ENCODE results near the gene SLC11A2.

SLC11A2 gene

DNA sequence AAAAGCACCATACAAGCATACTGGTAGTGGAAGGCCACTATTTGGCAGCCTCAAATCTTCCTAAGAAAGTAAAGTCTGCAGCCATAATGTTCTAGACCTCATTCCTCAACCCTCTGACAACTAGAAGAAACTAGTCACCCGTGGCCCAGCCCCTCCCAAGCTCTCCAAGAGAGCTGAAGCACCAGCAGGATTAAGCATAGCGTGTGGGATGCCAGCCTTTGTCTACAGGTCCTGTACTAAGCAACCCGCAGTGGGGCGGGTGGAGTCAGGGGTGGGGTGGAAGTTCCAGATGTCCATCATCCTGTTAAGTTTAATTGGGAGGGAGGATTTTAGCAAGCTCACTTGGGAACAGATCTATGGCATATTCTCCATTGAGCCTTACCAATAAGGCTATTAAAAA is 14.2 kb downstream of the SLC11A2 start:
- TF ChIP-seq CTCF (IDR thresholded peaks at IDR 0.05; ENCODE audit: low read depth, low read length), result no peak
- H3K4me3 ChIP-seq (replicated peaks in 1 of 2; ENCODE audit: low read depth in 2 of 2, low read length in 2 of 2), result no peak overlapping the region
- no peak for DNase-seq (ENCODE audit: low read depth in 2 of 2)

DNA sequence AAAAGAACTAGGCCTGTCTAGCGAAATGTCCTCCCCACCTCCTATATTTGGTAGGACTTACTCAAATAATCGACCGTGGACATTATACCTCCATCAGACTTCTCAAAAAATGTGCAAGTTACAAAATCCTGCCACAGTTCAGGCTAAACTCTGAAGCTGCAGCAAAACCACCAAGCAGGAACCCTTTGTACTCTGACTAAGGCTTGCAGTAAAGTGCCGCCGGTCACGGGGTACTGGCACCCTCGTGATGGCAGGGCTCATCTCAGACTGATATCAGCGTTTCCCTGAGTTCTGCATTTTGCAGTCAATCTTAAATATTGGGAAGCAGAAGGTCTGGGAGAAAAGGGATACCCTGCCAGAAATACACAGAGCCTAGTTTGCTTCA is 17.1 kb downstream of the SLC11A2 start:
- no peak for DNase-seq (ENCODE audit: low read depth in 2 of 2)
- TF ChIP-seq CTCF (IDR thresholded peaks at IDR 0.05; ENCODE audit: low read depth, low read length), result no peak
- H3K4me3 ChIP-seq (replicated peaks in 1 of 2; ENCODE audit: low read depth in 2 of 2, low read length in 2 of 2), result no peak overlapping the region

DNA sequence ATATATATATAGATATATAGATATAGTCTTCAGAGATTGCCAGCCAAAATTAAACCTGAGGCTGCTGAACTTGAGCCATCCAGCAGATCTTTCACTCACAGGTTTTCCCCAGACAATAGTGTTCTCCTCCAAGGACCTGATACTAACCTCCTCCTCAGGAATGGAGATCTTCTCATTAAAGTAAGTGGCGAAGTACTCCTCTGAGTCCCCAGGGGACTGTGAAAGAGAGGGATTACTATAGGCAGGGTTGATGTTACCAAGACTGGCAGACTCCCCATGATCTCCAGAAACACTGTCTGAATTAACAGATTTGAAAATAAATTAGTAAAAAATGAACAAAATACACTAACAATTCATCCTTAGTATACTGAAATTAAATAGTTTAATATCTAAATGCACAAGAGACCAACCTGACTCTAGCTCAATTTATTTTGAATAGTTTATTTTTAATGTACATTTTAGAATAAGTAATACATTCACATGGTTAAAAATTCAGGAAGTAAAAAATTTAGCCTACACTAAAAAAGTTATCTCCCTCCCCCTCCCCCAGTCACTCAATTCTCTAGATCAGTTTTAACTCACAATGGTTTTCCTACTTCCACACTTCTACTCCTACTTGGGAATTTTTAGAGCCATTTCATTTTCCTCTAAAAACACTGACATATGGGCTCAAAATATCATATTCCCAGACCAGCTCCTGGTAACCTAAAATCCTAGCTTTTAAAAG is 17.7 kb downstream of the SLC11A2 start:
- no peak for TF ChIP-seq CTCF (IDR thresholded peaks at IDR 0.05; ENCODE audit: low read depth, low read length)
- no peak for DNase-seq (ENCODE audit: low read depth in 2 of 2)
- H3K4me3 ChIP-seq (replicated peaks in 1 of 2; ENCODE audit: low read depth in 2 of 2, low read length in 2 of 2), result no peak overlapping the region

DNA sequence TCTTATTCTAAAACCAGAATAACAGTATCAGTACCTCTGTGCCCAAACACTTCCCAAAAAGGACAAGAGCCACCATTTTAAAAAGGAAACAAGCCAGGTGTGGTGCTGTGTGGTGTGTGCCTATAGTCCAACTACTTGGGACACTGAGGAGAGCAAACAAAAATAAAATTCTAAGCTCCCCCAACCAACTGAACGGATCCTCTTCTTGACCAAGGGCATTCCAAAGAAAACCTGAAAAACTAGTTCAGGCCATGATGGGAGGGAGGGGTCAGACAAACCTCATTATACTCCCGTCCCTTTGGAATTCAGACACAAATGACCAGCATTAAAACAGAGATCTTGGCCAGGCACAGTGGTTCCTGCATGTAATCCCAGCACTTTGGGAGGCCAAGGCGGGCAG is 20.5 kb downstream of the SLC11A2 start:
- no peak for DNase-seq (ENCODE audit: low read depth in 2 of 2)
- no peak for TF ChIP-seq CTCF (IDR thresholded peaks at IDR 0.05; ENCODE audit: low read depth, low read length)
- no peak overlapping the region for H3K4me3 ChIP-seq (replicated peaks in 1 of 2; ENCODE audit: low read depth in 2 of 2, low read length in 2 of 2)

GRCh38 chr12:51005030-51005429 is 21.2 kb downstream of the SLC11A2 start:
- DNase-seq (ENCODE audit: low read depth in 2 of 2), result no peak
- TF ChIP-seq CTCF (IDR thresholded peaks at IDR 0.05; ENCODE audit: low read depth, low read length), result no peak
- H3K4me3 ChIP-seq (replicated peaks in 1 of 2; ENCODE audit: low read depth in 2 of 2, low read length in 2 of 2), result no peak overlapping the region

- TF ChIP-seq CTCF (IDR thresholded peaks at IDR 0.05; ENCODE audit: low read depth, low read length), result no peak
- no peak overlapping the region for H3K4me3 ChIP-seq (replicated peaks in 1 of 2; ENCODE audit: low read depth in 2 of 2, low read length in 2 of 2)
- DNase-seq (ENCODE audit: low read depth in 2 of 2), result no peak
Observed at GRCh38 chr12:51004504-51004903, 21.7 kb downstream of the SLC11A2 start.

- TF ChIP-seq CTCF (IDR thresholded peaks at IDR 0.05; ENCODE audit: low read depth, low read length), result no peak
- DNase-seq (ENCODE audit: low read depth in 2 of 2), result no peak
- no peak overlapping the region for H3K4me3 ChIP-seq (replicated peaks in 1 of 2; ENCODE audit: low read depth in 2 of 2, low read length in 2 of 2)
Observed at GRCh38 chr12:51001799-51002198, 24.4 kb downstream of the SLC11A2 start.
